PFSK-1 (cell line): ENCODE measurements around the gene ANO10.

Experiments used
- FOXP2 ChIP-seq: optimal IDR thresholded peaks from 2 replicates; pipeline ENCODE3; 2011; ENCODE audit warnings: borderline replicate concordance, control low read depth, inconsistent platforms; ENCODE audit not compliant: insufficient read depth; ENCODE audit errors: extremely low read length, extremely low read depth
- POLR2AphosphoS5 ChIP-seq: IDR thresholded peaks from 2 replicates; pipeline ENCODE4 v1.6.1; 2012; ENCODE audit warnings: low read depth, mild to moderate bottlenecking, control low read depth, low read length, moderate library complexity
- REST ChIP-seq, 2 experiments: IDR thresholded peaks; 2 replicates each; pipeline versions ENCODE4 v1.6.1 to v1.8.0; 2011 to 2012; ENCODE audit warnings: low read depth in 2 of 2, low read length in 2 of 2, control low read depth in 1 of 2, inconsistent platforms in 1 of 2, mild to moderate bottlenecking in 1 of 2, moderate library complexity in 1 of 2; ENCODE audit not compliant: insufficient read depth in 1 of 2
- SIN3A ChIP-seq: IDR thresholded peaks from 2 replicates; pipeline ENCODE4 v1.6.1; 2012; ENCODE audit warnings: mild to moderate bottlenecking, low read length, moderate library complexity, borderline replicate concordance; ENCODE audit not compliant: insufficient read depth
- TAF1 ChIP-seq: IDR thresholded peaks from 2 replicates; pipeline ENCODE4 v1.6.1; 2012; ENCODE audit warnings: low read length, control low read depth, borderline replicate concordance; ENCODE audit not compliant: insufficient read depth

The ANO10 gene

GRCh38 chr3:43608751-43609150 lies 13.1 kb downstream of the ANO10 start:
- no peak for TF ChIP-seq FOXP2
- TF ChIP-seq POLR2AphosphoS5, result no peak
- TF ChIP-seq SIN3A, result no peak
- no peak for TF ChIP-seq TAF1
- no peak for TF ChIP-seq REST (IDR thresholded peaks at IDR 0.05; ENCODE audit: insufficient read depth in 1 of 2, low read depth in 2 of 2, low read length in 2 of 2)

- TF ChIP-seq TAF1 (no peak), POLR2AphosphoS5 (no peak), REST (IDR thresholded peaks at IDR 0.05; ENCODE audit: insufficient read depth in 1 of 2, low read depth in 2 of 2, low read length in 2 of 2) (no peak), SIN3A (no peak), FOXP2 (no peak)
Observed at GRCh38 chr3:43606284-43606683, 15.5 kb downstream of the ANO10 start.

- TF ChIP-seq REST (IDR thresholded peaks at IDR 0.05; ENCODE audit: insufficient read depth in 1 of 2, low read depth in 2 of 2, low read length in 2 of 2), result no peak
- no peak for TF ChIP-seq SIN3A
- no peak for TF ChIP-seq TAF1
- no peak for TF ChIP-seq FOXP2
- no peak for TF ChIP-seq POLR2AphosphoS5
Observed at GRCh38 chr3:43597961-43598360, 23.9 kb downstream of the ANO10 start.

- no peak for TF ChIP-seq REST (IDR thresholded peaks at IDR 0.05; ENCODE audit: insufficient read depth in 1 of 2, low read depth in 2 of 2, low read length in 2 of 2)
- no peak for TF ChIP-seq TAF1
- no peak for TF ChIP-seq SIN3A
- no peak for TF ChIP-seq FOXP2
- no peak for TF ChIP-seq POLR2AphosphoS5
Observed at GRCh38 chr3:43587303-43587702, 34.5 kb downstream of the ANO10 start.
